Measurements from ENCODE around the gene LRP2. TPM values are rescaled to one million over a fixed set of nuclear protein-coding genes. Genes with fewer than 3 reads are reported as not detected.
"Not testable (repeated sequence)": the region's sequence is repeated elsewhere in the genome, so short reads cannot be mapped to it uniquely, and the experiment has no call there.

Gene LRP2
- total and polyA plus RNA-seq, 7 donors, result 1.9 TPM; not detected in 6

DNA sequence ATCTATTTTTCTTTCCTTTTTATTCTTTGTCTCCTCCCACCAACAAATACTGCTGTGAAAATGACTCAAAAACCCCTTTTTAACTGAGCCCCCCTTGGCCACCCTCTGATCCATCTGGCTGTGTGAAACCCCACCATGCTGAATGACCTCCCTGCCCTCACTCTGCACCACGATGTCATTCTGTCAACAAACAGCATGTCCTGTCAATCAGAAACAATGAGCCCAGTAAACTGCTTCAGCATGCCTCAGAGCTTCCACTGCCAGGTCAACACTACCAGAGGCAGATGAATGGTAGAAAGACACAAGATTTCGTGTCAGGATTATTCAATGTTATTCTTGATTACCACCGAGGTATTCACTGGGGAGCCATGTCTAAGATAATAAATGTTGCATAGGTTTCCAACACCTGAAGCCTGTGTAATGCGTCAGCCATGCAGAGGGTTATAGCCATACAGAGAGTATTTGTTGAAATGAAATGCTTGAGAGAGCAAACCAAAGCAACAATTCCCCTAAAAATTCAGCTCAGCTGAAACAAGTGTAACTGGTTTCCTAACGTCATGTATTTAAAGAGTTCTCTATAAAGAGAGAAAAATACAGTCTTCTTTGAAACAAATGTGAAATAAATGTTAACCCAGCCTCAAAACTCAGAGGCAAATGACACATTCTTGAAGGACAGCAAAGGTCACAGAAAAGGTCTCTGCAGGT is 76.7 kb downstream of the LRP2 start:
- no peaks in the 10 kb centered on the region for H3K4me1 ChIP-seq
- H3K27me3 ChIP-seq, result no peaks in the 10 kb centered on the region
- 51 to 65% methylated on average over 5 of the region's 5 CpGs for WGBS, 2 donors
- intact Hi-C loops (cut with DNase I), result no loop called here
- DNase-seq, result no peak
- H3K36me3 ChIP-seq, result no peaks in the 10 kb centered on the region
- H3K4me3 ChIP-seq, result no peak overlapping the region
- TF ChIP-seq, protein P1, sequence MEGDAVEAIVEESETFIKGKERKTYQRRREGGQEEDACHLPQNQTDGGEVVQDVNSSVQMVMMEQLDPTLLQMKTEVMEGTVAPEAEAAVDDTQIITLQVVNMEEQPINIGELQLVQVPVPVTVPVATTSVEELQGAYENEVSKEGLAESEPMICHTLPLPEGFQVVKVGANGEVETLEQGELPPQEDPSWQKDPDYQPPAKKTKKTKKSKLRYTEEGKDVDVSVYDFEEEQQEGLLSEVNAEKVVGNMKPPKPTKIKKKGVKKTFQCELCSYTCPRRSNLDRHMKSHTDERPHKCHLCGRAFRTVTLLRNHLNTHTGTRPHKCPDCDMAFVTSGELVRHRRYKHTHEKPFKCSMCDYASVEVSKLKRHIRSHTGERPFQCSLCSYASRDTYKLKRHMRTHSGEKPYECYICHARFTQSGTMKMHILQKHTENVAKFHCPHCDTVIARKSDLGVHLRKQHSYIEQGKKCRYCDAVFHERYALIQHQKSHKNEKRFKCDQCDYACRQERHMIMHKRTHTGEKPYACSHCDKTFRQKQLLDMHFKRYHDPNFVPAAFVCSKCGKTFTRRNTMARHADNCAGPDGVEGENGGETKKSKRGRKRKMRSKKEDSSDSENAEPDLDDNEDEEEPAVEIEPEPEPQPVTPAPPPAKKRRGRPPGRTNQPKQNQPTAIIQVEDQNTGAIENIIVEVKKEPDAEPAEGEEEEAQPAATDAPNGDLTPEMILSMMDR (IDR thresholded peaks at IDR 0.05), result no peak
- TF ChIP-seq POLR2AphosphoS5 (IDR thresholded peaks at IDR 0.05), result no peak
- no peak overlapping the region for H3K27ac ChIP-seq
- no peaks in the 10 kb centered on the region for H3K9me3 ChIP-seq

DNA sequence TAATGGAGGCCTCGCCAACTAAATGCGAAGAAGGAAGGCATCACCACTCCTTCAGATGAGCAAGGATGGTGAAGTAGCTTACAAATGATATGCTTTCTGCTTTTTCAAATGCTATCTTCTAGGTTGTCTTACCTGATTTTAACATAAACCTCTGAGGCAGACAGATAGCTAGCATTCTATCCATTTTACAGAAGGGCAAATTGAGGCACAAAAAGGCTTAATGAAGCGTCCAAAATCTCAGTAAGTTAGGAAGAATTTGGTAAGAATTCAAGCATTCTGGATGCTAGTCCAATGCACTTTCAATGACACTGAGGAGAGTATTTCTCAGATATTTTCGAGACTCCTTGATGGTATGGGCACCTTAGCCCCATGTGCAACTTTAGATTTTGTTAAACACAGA is 81.8 kb downstream of the LRP2 start:
- no peak overlapping the region for H3K4me3 ChIP-seq
- no peaks in the 10 kb centered on the region for H3K4me1 ChIP-seq
- no peaks in the 10 kb centered on the region for H3K9me3 ChIP-seq
- no peak for DNase-seq
- intact Hi-C loops (cut with DNase I), result no loop called here
- H3K27me3 ChIP-seq, result no peaks in the 10 kb centered on the region
- WGBS, 2 donors, result 87 to 92% methylated on average over 4 of the region's 4 CpGs
- H3K27ac ChIP-seq, result no peak overlapping the region
- H3K36me3 ChIP-seq, result no peaks in the 10 kb centered on the region
- TF ChIP-seq EP300 (IDR thresholded peaks at IDR 0.05), result no peak
- TF ChIP-seq POLR2A (IDR thresholded peaks at IDR 0.05), result no peak
- TF ChIP-seq, protein P1 (IDR thresholded peaks at IDR 0.05), result no peak
- TF ChIP-seq POLR2AphosphoS5 (IDR thresholded peaks at IDR 0.05), result no peak

DNA sequence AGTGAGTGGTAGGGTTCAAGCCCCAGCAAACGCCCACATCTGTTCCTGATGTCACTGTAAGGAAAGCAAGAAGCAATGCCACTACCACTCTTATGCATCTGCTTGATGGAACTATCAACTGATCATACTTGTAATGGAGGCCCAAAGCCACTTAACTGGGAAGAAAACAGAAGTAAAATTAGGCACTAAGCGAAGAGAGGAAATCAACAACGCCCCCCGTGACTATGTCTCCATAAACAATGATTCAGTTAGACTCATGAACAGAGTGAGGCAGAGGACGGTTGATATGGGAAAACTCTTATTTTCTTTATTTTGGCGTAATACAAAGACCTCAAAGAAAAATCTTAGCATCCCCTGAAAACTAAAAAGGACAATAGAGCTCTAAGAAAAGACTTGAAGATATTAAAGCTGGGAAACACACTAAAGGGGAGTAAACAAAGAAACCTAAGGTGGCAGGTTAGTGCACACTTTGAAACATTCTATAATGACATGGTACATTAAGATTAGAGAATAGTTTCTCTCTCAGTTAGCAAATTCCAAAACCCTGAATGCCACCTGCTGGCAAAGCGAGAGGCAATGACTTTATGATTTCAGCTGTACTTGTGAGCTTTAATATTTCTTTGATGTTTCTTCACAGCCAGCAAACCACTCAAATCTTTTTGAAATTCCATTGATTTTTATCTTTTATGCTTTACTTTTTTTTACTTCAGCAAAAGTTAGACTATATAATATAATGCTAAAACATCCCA is 86.5 kb downstream of the LRP2 start:
- DNase-seq, result no peak
- WGBS, 2 donors, result 74 to 75% methylated on average over 7 of the region's 7 CpGs
- H3K36me3 ChIP-seq, result no peaks in the 10 kb centered on the region
- intact Hi-C loops (cut with DNase I), result no loop called here
- no peaks in the 10 kb centered on the region for H3K9me3 ChIP-seq
- no peak overlapping the region for H3K27ac ChIP-seq
- H3K4me1 ChIP-seq, result no peaks in the 10 kb centered on the region
- H3K4me3 ChIP-seq, result no peak overlapping the region
- TF ChIP-seq POLR2A (IDR thresholded peaks at IDR 0.05), result no peak
- TF ChIP-seq EP300 (IDR thresholded peaks at IDR 0.05), result no peak
- no peak for TF ChIP-seq POLR2AphosphoS5 (IDR thresholded peaks at IDR 0.05)
- TF ChIP-seq, protein P1 (IDR thresholded peaks at IDR 0.05), result no peak
- H3K27me3 ChIP-seq, result no peaks in the 10 kb centered on the region

DNA sequence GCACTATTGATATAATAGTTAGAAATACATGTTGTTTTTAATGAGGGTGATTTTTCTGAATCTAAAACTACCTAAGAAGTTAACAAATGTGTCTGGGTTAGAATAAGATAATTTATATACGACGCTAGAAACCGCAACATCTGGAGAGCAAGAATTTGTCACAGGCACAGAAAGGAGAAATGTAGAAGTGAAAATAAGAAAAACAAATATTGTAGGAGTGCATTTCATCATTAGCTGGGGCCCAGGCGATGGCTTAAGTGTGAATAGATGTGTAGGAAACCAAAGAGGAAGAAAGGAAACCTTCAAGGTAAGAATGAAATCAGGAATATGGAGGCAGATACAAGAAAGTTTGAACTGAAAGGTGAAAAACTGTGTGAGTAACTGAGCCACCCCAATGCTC is 90.3 kb downstream of the LRP2 start:
- TF ChIP-seq, protein P1 (IDR thresholded peaks at IDR 0.05), result no peak
- no peak for TF ChIP-seq POLR2AphosphoS5 (IDR thresholded peaks at IDR 0.05)
- TF ChIP-seq EP300 (IDR thresholded peaks at IDR 0.05), result no peak
- TF ChIP-seq POLR2A (IDR thresholded peaks at IDR 0.05), result no peak
- Histone ChIP-seq H3K27ac (no peak overlapping the region), H3K36me3 (no peaks in the 10 kb centered on the region), H3K9me3 (no peaks in the 10 kb centered on the region), H3K4me3 (no peak overlapping the region), H3K4me1 (no peaks in the 10 kb centered on the region), H3K27me3 (no peaks in the 10 kb centered on the region)
- intact Hi-C loops (cut with DNase I), result no loop called here
- DNase-seq, result no peak
- WGBS, 2 donors, result 75 to 88% methylated on average over 4 of the region's 4 CpGs

DNA sequence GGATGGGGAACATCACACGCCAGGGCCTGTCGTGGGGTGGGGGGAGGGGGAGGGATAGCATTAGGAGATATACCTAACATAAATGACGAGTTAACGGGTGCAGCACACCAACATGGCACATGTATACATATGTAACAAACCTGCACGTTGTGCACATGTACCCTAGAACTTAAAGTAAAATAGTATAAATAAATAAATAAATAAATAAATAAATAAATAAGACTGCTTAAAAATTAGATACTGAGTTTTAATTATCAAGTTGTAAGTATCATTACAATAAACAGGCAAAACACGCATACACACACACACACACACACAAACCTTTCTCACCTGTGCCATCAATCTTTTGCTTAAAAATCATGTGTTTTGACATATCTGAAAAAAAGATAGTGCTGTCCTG is 91.8 kb downstream of the LRP2 start:
- H3K9me3 ChIP-seq; intact Hi-C loops (cut with DNase I); H3K4me1 ChIP-seq; DNase-seq; H3K36me3 ChIP-seq; H3K27me3 ChIP-seq; H3K4me3 ChIP-seq; H3K27ac ChIP-seq: not testable (repeated sequence)
- WGBS, 2 donors, result 90% methylated on average over 6 of the region's 6 CpGs
